ENCODE measurements around the gene NFATC2.

DNA sequence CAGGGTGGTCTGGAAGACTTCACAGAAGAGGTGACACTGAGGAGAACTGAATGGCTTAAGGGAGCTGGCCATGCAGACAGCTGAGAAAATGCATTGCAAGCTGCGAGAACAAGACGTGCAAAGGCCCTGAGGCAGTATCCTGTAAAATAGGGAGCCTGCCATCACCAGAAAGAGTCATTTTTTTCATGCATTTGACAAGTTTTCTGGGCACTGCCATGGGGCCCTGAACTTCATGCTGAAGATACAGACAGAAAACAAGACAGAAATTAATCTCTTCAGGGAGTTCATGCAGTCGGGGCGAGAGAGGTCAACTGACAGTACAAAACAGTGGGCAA lies 28.9 kb upstream of the NFATC2 start:
- TF ChIP-seq POLR2A (IDR thresholded peaks at IDR 0.05; ENCODE audit: low read length) (no peak), GATA1 (IDR thresholded peaks at IDR 0.05; ENCODE audit: low read depth, low read length) (no peak)
